ENCODE results near the gene LPA. TPM values are rescaled to one million over a fixed set of nuclear protein-coding genes. Genes with fewer than 3 reads are reported as not detected.

LPA gene
- total and polyA plus RNA-seq, 2 of the 13 experiments (the other 11 are each of a cell fraction or from before 2014, with no cell fraction given) = not detected

DNA sequence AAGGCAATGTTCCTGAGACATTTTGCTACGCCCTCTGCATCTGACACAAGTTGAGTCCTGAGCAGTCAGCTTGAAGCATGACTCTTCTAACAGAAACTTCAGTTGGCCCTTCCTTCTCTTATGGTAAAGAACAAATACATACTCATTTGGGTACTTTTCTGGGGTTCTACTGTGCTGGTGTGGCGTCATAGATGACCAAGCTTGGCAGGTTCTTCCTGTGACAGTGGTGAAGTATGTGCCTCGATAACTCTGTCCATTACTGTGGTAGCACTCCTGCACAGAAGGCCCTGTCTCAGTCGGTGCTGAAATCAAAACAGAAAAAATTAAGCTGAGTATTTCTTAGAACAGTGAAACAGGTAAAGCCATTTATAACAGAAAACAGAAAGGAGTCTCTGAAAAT lies 163.4 kb downstream of the LPA start:
- no peaks in the 10 kb centered on the region for H3K9me3 ChIP-seq (ENCODE audit: low read length)
- ChIA-PET CTCF (ENCODE audit: low intra/inter-chr PET ratio, low total read pairs) (no interaction called here), POLR2A (no interaction called here)
- H3K79me2 ChIP-seq (ENCODE audit: insufficient read depth, low read length) = no peaks in the 10 kb centered on the region
- H3K27ac ChIP-seq (ENCODE audit: extremely low read length, insufficient read depth, low read length) = no peak overlapping the region
- no peak overlapping the region for H3K9ac ChIP-seq (ENCODE audit: insufficient read depth, low read depth, low read length)
- H3K4me2 ChIP-seq (ENCODE audit: low read depth, low read length) = no peak overlapping the region
- H2AFZ ChIP-seq (ENCODE audit: low read length) = no peak overlapping the region
- DNase-seq (ENCODE audit: low spot score) (no peak), ATAC-seq (no peak), FAIRE-seq (no peak)
- no peaks in the 10 kb centered on the region for H3K27me3 ChIP-seq (ENCODE audit: control insufficient read depth in 1 of 2, insufficient read depth in 2 of 2, low read length in 2 of 2)
- no peak overlapping the region for H3K4me3 ChIP-seq (replicated peaks in 1 of 3; ENCODE audit: insufficient read depth in 1 of 3, low read depth in 2 of 3, low read length in 3 of 3)
- no TSS peak for BruUV-seq (replicated peaks)
- 75% methylated on average over 4 of the region's 4 CpGs for WGBS (ENCODE audit: low lambda C conversion rate)
- intact Hi-C loops (cut with micrococcal nuclease; ENCODE audit: unreplicated experiment) (no loop called here), in situ Hi-C loops (cut with HindIII; ENCODE audit: extremely low pct_ligation_motif_present, low pct_unique_long_range_greater_than_20kb) (loop anchor here (25.0 kb wide), 1 partner anchor 162 kb away; the partner anchor contains the start of gene LPA)
- no peaks in the 10 kb centered on the region for H3K36me3 ChIP-seq (replicated peaks in 1 of 2; ENCODE audit: control insufficient read depth in 1 of 2, insufficient read depth in 2 of 2, low read length in 2 of 2)
- H3K4me1 ChIP-seq (ENCODE audit: insufficient read depth, low read length) = no peaks in the 10 kb centered on the region
- no peaks in the 10 kb centered on the region for H4K20me1 ChIP-seq (ENCODE audit: insufficient read depth, low read length)
- TF ChIP-seq NR1H2 (CRISPR knock-in tag; IDR thresholded peaks at IDR 0.05; ENCODE audit: borderline replicate concordance, low read depth) = no peak
- no peak for TF ChIP-seq MED13 (CRISPR knock-in tag; IDR thresholded peaks at IDR 0.05)
- TF ChIP-seq PHF5A (CRISPR knock-in tag; IDR thresholded peaks at IDR 0.05; ENCODE audit: low read depth, unreplicated experiment) = no peak
- TF ChIP-seq, protein P1, sequence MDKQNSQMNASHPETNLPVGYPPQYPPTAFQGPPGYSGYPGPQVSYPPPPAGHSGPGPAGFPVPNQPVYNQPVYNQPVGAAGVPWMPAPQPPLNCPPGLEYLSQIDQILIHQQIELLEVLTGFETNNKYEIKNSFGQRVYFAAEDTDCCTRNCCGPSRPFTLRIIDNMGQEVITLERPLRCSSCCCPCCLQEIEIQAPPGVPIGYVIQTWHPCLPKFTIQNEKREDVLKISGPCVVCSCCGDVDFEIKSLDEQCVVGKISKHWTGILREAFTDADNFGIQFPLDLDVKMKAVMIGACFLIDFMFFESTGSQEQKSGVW (CRISPR knock-in tag; IDR thresholded peaks at IDR 0.05; ENCODE audit: borderline replicate concordance) = no peak
- TF ChIP-seq NONO (IDR thresholded peaks at IDR 0.05) = no peak
- TF ChIP-seq NONO (CRISPR knock-in tag; conservative IDR thresholded peaks at IDR 0.05) = no peak
- TF ChIP-seq ZNF34 (CRISPR knock-in tag; IDR thresholded peaks at IDR 0.05; ENCODE audit: borderline replicate concordance) = no peak
- TF ChIP-seq PRPF4 (IDR thresholded peaks at IDR 0.05; ENCODE audit: low read depth, low read length, poor library complexity, severe bottlenecking) = no peak
- TF ChIP-seq, protein P2, sequence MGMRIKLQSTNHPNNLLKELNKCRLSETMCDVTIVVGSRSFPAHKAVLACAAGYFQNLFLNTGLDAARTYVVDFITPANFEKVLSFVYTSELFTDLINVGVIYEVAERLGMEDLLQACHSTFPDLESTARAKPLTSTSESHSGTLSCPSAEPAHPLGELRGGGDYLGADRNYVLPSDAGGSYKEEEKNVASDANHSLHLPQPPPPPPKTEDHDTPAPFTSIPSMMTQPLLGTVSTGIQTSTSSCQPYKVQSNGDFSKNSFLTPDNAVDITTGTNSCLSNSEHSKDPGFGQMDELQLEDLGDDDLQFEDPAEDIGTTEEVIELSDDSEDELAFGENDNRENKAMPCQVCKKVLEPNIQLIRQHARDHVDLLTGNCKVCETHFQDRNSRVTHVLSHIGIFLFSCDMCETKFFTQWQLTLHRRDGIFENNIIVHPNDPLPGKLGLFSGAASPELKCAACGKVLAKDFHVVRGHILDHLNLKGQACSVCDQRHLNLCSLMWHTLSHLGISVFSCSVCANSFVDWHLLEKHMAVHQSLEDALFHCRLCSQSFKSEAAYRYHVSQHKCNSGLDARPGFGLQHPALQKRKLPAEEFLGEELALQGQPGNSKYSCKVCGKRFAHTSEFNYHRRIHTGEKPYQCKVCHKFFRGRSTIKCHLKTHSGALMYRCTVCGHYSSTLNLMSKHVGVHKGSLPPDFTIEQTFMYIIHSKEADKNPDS (CRISPR knock-in tag; IDR thresholded peaks at IDR 0.05) = no peak
- TF ChIP-seq NFATC3 (CRISPR knock-in tag; IDR thresholded peaks at IDR 0.05) = no peak
- TF ChIP-seq ZNF501 (CRISPR knock-in tag; IDR thresholded peaks at IDR 0.05) = no peak
- no peak for TF ChIP-seq ATM (IDR thresholded peaks at IDR 0.05; ENCODE audit: borderline replicate concordance)
- no peak for TF ChIP-seq ZMAT3 (CRISPR knock-in tag; conservative IDR thresholded peaks at IDR 0.05)
- no peak for TF ChIP-seq ZFP1 (CRISPR knock-in tag; IDR thresholded peaks at IDR 0.05)
- TF ChIP-seq ISL2 (CRISPR knock-in tag; IDR thresholded peaks at IDR 0.05) = no peak
- no peak for TF ChIP-seq ZBTB7B (CRISPR knock-in tag; IDR thresholded peaks at IDR 0.05)
- no peak for TF ChIP-seq ZEB1 (IDR thresholded peaks at IDR 0.05; ENCODE audit: insufficient replicate concordance, low read depth)
- no peak for TF ChIP-seq ZNF672 (CRISPR knock-in tag; IDR thresholded peaks at IDR 0.05)
- TF ChIP-seq, protein P3, sequence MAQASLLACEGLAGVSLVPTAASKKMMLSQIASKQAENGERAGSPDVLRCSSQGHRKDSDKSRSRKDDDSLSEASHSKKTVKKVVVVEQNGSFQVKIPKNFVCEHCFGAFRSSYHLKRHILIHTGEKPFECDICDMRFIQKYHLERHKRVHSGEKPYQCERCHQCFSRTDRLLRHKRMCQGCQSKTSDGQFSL (CRISPR knock-in tag; IDR thresholded peaks at IDR 0.05) = no peak
